MV-4-11 (cell line): ENCODE results near the gene CAMK2N2.

ENCODE experiments used
- DNase-seq: peaks from one replicate; lab custom pipeline; 2025; lab: John Stamatoyannopoulos, UW

The CAMK2N2 gene

GRCh38 chr3:184240384-184241140, 20.8 kb downstream of the CAMK2N2 start:
- peak; percentile 33 for DNase-seq

GRCh38 chr3:184239708-184240107, 21.6 kb downstream of the CAMK2N2 start:
- no peak for DNase-seq

GRCh38 chr3:184239221-184239620, 22.1 kb downstream of the CAMK2N2 start:
- no peak for DNase-seq

- DNase-seq: no peak
These were observed 23.0 kb downstream of the CAMK2N2 start for GRCh38 chr3:184238246-184238818.

- peak; percentile 30 for DNase-seq
These were observed 23.5 kb downstream of the CAMK2N2 start for GRCh38 chr3:184237807-184238206.

- no peak for DNase-seq
These were observed 24.1 kb downstream of the CAMK2N2 start for GRCh38 chr3:184237211-184237610.

GRCh38 chr3:184236636-184237035, 24.7 kb downstream of the CAMK2N2 start:
- DNase-seq: no peak

GRCh38 chr3:184236033-184236410, 25.3 kb downstream of the CAMK2N2 start:
- DNase-seq: no peak

- no peak for DNase-seq
These were observed 25.8 kb downstream of the CAMK2N2 start for GRCh38 chr3:184235381-184236032.

GRCh38 chr3:184234671-184235380, 26.5 kb downstream of the CAMK2N2 start:
- DNase-seq: no peak

- DNase-seq: peak; percentile 27
These were observed 27.1 kb downstream of the CAMK2N2 start for GRCh38 chr3:184234224-184234623.

- DNase-seq: no peak
These were observed 28.1 kb downstream of the CAMK2N2 start for GRCh38 chr3:184233127-184233843.

GRCh38 chr3:184231671-184232070, 29.7 kb downstream of the CAMK2N2 start:
- DNase-seq: no peak

GRCh38 chr3:184230603-184231528, 30.5 kb downstream of the CAMK2N2 start:
- DNase-seq: no peak

- DNase-seq: no peak
These were observed 31.2 kb downstream of the CAMK2N2 start for GRCh38 chr3:184230081-184230602.

GRCh38 chr3:184229394-184230080, 31.8 kb downstream of the CAMK2N2 start, which contains the start of gene VWA5B2:
Gene VWA5B2 (plus strand): TSS chr3:184229585. CDS start chr3:184230529, 944 bp downstream.
- no peak for DNase-seq

GRCh38 chr3:184228376-184229137, 32.8 kb downstream of the CAMK2N2 start:
- no peak for DNase-seq

- DNase-seq: peak; percentile 9
These were observed 33.8 kb downstream of the CAMK2N2 start for GRCh38 chr3:184227481-184227935.

GRCh38 chr3:184223946-184224345, 37.4 kb downstream of the CAMK2N2 start:
- no peak for DNase-seq
